GM19023 (cell line): ENCODE measurements around the gene RNF186.
"Not testable (repeated sequence)": the region's sequence is repeated elsewhere in the genome, so short reads cannot be mapped to it uniquely, and the experiment has no call there.

Experiments used
- ATAC-seq: cut with Tn5 transposase; IDR thresholded peaks from one replicate; pipeline ENCODE4 v1.9.1; 2021; ENCODE audit warnings: mild to moderate bottlenecking, moderate library complexity; ENCODE audit not compliant: unreplicated experiment

Gene RNF186

GRCh38 chr1:19797827-19798226 lies 17.3 kb downstream of the RNF186 start:
- ATAC-seq = no peak

GRCh38 chr1:19794583-19794982 lies 20.5 kb downstream of the RNF186 start:
- ATAC-seq = no peak

- ATAC-seq = no peak
These were observed 21.6 kb downstream of the RNF186 start for GRCh38 chr1:19793360-19794046.

- ATAC-seq = no peak
These were observed 22.7 kb downstream of the RNF186 start for GRCh38 chr1:19792237-19793002.

GRCh38 chr1:19790061-19790975 lies 24.8 kb downstream of the RNF186 start:
- not testable (repeated sequence) for ATAC-seq

- ATAC-seq = no peak
These were observed 28.1 kb downstream of the RNF186 start for GRCh38 chr1:19786988-19787423.

GRCh38 chr1:19785660-19786059 lies 29.4 kb downstream of the RNF186 start:
- ATAC-seq = no peak

- no peak for ATAC-seq
These were observed 34.7 kb downstream of the RNF186 start for GRCh38 chr1:19780267-19780877.

GRCh38 chr1:19776933-19777332 lies 38.1 kb downstream of the RNF186 start:
- no peak for ATAC-seq

GRCh38 chr1:19776287-19776686 lies 38.8 kb downstream of the RNF186 start:
- no peak for ATAC-seq

GRCh38 chr1:19775831-19776230 lies 39.3 kb downstream of the RNF186 start:
- no peak for ATAC-seq

- ATAC-seq = no peak
These were observed 39.8 kb downstream of the RNF186 start for GRCh38 chr1:19775317-19775716.

- ATAC-seq = no peak
These were observed 40.8 kb downstream of the RNF186 start for GRCh38 chr1:19774180-19774785.

GRCh38 chr1:19773485-19773884 lies 41.6 kb downstream of the RNF186 start:
- ATAC-seq = no peak

GRCh38 chr1:19772053-19772452 lies 43.0 kb downstream of the RNF186 start:
- ATAC-seq = no peak

GRCh38 chr1:19771350-19771749 lies 43.7 kb downstream of the RNF186 start:
- ATAC-seq = no peak

GRCh38 chr1:19770436-19771190 lies 44.5 kb downstream of the RNF186 start:
- ATAC-seq = no peak

- no peak for ATAC-seq
These were observed 45.7 kb downstream of the RNF186 start for GRCh38 chr1:19769211-19769932.
